Non-pigmented ciliary epithelial cell (primary cell): ENCODE data around the gene LAT.
"Not testable (repeated sequence)": the region's sequence is repeated elsewhere in the genome, so short reads cannot be mapped to it uniquely, and the experiment has no call there.

Source experiments
- DNase-seq: peaks from one replicate; pipeline ENCODE4 v3.0.0-alpha.2; 2010; ENCODE audit warnings: low read depth

The LAT gene

GRCh38 chr16:28977703-28978662, 6.9 kb upstream of the LAT start:
- no peak for DNase-seq

- not testable (repeated sequence) for DNase-seq
These were observed 4.5 kb upstream of the LAT start for GRCh38 chr16:28980330-28980729.

GRCh38 chr16:28980929-28981328, 3.9 kb upstream of the LAT start:
- DNase-seq = no peak

GRCh38 chr16:28981517-28981916, 3.3 kb upstream of the LAT start:
- DNase-seq = no peak

- DNase-seq = no peak
These were observed 2.4 kb upstream of the LAT start for GRCh38 chr16:28982418-28982817.

GRCh38 chr16:28982949-28983348, 1.9 kb upstream of the LAT start:
- DNase-seq = no peak

- DNase-seq = no peak
These were observed 1.2 kb upstream of the LAT start for GRCh38 chr16:28983644-28984043.

- DNase-seq = no peak
These were observed 761 bp upstream of the LAT start for GRCh38 chr16:28984091-28984490.

GRCh38 chr16:28985211-28986041, 574 bp downstream of the LAT start:
- DNase-seq = no peak

- no peak for DNase-seq
These were observed 1.2 kb downstream of the LAT start for GRCh38 chr16:28986046-28986445.

GRCh38 chr16:28986492-28986891, 1.6 kb downstream of the LAT start:
- no peak for DNase-seq

GRCh38 chr16:28987170-28987853, 2.5 kb downstream of the LAT start:
- DNase-seq = no peak

GRCh38 chr16:28989363-28989762, 4.5 kb downstream of the LAT start:
- no peak for DNase-seq

GRCh38 chr16:28990375-28991040, 5.7 kb downstream of the LAT start:
- no peak for DNase-seq

- no peak for DNase-seq
These were observed 6.8 kb downstream of the LAT start for GRCh38 chr16:28991687-28992086.

- no peak for DNase-seq
These were observed 7.6 kb downstream of the LAT start for GRCh38 chr16:28992496-28992895.

- no peak for DNase-seq
These were observed 14.0 kb downstream of the LAT start for GRCh38 chr16:28998837-28999236.

- DNase-seq = no peak
These were observed 14.7 kb downstream of the LAT start for GRCh38 chr16:28999577-28999976.

- DNase-seq = no peak
These were observed 15.2 kb downstream of the LAT start for GRCh38 chr16:29000019-29000418.

- not testable (repeated sequence) for DNase-seq
These were observed 19.8 kb downstream of the LAT start for GRCh38 chr16:29004496-29005139.
